HG02852 (cell line): ENCODE measurements around the gene P4HB.

Source experiments
- ATAC-seq: cut with Tn5 transposase; IDR thresholded peaks from one replicate; pipeline ENCODE4 v1.9.1; 2021; ENCODE audit warnings: mild to moderate bottlenecking, moderate library complexity; ENCODE audit not compliant: unreplicated experiment

The P4HB gene

DNA sequence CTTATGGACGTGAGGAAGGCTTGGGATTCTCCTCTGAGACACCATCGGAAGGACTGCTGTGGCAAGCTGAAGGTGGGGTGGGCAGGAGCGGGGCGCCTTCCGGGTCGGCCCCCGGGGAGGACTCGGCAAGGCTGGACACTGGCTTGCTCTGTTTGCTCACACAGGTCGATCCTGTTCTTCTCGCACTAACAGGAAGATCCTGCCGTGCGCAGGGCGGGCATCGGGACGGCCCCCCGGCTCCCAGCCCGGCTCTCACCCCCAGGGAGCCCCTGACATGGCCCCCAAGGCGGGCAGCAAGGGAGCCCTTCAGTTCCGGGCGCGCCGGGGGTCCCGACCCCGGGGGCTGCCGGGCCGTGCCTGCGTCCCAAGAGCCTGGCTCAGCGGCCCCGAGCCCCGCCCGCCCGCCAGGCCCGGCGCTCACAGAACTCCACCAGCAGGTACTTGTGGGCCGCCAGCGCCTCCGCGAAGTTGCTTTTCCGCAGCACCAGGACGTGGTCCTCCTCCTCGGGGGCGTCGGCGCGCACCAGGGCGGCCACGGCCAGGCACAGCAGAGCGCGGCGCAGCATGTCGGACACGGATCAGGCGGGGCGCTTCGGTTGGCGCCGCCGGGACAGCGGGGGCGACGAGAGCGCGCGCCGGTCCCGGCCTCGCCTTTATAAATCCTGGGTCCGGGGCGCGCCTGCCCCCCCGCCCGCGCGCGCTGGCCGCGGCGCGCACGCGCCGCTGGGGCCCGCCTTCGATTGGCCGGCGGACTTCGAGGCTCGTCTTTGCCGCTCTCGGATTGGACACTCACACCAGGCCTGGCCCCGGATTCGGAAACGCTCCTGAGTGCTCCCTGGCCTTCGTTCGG, at the start of gene P4HB:
Gene P4HB, minus strand, starts transcription at position 630 of the 850 bp plus-strand sequence. Its CDS starts 64 bp downstream, at position 566.
- peak; percentile 72 for ATAC-seq

DNA sequence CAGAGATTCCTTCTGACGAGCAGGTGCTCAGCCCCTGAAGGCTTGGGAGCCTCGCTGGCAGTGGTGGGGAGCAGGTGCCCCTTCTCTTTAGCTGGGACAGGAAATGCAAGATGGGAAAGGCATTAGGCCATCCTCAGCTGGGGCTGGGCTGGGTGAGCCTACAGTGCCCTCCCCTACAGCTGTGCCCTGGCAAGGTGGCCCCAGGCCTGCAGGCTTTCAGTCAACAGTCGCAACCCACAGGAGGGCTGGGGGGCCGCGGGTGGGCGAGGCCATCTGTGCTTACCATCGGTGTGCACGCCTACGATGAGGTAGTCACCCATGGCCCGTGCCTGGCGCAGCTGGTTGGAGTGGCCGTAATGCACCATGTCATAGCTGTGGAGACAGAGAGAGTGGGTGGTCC, 48.9 kb upstream of the P4HB start:
- ATAC-seq = no peak

DNA sequence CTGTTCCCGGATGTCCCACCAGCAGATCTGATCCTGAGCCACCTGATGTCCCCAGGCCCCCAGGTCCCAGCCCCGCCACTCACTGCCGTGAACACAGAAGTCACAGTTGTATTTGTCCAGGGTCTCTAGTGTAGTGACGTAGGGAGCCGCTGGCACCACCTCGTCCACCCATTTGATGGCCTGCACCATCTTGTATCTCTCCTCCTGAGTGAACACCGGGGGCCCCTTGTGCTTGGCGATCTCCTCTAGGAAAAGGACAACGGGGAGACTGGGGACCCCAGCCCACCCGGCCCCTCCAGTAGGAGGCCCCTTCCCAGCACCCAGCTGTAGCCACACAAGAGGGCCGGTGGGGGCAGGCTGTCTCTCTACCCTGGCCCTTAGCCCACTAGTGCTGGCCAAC, 48.5 kb upstream of the P4HB start:
- ATAC-seq = no peak

DNA sequence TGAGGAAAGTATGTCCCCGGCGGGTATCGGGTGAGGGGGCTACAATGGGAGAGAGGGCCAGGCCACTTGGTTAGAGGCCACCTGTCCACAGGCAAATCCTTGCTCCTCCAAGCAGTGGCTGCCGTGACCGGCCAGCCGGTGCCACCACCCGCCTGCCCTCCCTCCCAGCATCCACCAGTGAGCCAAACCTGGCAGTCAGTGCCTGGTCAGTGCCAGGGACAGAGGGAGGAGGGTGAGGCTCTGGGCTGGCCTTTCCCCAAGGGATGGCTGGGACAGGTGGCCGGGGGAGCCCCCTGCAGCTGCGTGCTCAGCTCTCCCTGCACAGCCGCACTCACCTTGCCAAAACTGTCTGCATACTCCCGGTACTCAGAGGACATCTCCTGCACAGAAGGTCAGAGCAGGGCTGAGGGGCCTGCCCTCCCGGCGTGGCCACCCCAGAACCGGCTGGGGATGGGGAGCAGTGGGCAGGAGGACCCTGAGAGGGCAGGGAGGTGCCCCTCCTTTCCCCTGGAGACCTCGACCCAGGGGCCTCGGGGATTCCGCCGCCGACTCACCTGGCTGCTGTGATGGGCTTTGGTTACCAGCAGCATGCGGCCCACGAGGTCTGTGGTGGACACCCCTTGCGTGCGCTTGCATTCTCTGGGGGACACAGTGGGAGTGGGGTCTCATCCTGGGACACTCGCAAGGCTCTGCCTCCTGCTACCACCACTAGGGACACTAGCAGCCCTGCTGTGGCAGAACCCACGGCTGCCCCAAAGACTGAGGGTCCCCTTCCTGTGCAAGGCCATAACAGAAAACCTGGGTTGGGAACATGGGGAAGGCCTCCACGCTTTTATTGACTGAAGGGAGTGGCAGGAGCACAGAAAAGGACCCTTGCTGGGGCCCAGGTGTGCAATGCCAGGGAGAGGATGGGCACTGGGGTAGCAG, 47.1 kb upstream of the P4HB start:
- ATAC-seq = no peak

DNA sequence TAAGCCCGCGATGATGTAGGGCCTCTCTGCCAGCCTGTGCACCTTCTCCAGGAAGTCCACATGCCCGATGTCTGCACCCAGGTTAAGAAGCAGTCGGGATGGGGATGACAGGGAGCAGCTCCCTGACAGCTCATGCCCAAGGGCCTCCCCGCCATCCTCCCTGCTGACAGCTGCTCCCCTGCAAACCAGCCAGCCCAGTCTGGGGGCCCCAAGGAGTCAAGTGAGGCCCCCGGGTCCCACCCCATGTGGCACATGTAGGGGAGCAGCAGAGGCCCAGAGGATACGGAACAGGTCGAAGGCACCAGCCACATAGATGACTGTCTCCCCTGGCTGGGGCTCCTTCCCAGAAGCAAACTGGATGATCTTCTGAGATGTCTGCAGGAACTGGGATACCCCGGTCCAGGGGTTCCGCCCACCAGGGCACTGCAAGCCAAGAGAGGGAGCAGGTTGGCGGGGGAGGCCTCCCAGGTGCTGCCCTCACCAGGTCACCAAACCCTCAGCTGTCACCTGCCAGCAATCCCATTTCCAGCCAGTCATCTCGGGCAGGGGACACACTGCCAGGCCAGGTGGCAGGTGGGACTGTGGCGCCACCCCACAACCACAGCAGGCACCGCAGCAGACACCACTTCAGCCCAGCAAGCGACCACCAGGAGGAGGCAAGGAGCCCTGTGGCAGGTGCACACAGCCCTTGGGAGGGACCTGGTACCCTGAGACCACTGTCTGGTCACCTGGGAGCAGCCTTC, 46.3 kb upstream of the P4HB start:
- no peak for ATAC-seq

DNA sequence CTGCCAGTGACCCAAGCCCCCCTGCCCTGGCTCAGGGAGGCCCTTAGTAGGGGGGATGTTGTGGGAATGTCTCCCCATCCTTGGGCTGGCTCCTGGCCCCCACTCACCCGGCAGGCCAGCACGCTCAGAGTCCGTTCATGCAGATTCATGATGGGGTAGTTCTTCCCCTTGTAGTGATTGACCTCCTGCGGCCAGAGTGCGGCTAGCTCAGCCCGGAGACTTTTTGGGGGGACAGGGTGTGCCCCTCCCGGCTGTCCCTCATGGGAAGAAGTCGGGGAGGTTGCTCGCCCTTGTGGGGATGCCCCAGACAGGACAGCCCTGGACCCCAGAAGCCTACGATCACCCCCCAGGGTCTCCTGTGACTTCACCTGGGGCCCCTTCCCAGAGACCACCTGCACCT, 45.7 kb upstream of the P4HB start:
- ATAC-seq = no peak

DNA sequence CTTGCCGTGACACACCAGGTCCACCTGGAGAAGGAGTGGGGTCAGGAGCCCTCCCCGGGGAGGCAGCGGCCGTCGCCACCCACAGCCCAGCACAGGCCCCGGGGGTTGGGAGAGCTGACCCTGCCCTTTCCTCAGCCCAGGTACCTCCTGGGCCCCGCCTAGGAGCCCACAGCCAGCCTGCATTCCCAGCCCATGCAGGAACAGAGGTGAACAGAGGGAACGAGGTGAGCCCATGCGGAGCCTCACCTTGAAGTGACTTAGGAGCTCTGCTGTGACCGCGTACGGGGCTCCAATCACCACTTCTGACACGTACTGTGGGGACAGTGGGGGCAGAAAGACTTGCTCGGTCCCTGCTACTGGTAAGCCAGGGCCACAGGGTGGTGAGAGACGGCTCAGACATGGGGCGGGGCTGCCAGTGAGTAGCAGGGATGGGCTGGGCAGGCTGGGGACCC, 45.1 kb upstream of the P4HB start:
- no peak for ATAC-seq

DNA sequence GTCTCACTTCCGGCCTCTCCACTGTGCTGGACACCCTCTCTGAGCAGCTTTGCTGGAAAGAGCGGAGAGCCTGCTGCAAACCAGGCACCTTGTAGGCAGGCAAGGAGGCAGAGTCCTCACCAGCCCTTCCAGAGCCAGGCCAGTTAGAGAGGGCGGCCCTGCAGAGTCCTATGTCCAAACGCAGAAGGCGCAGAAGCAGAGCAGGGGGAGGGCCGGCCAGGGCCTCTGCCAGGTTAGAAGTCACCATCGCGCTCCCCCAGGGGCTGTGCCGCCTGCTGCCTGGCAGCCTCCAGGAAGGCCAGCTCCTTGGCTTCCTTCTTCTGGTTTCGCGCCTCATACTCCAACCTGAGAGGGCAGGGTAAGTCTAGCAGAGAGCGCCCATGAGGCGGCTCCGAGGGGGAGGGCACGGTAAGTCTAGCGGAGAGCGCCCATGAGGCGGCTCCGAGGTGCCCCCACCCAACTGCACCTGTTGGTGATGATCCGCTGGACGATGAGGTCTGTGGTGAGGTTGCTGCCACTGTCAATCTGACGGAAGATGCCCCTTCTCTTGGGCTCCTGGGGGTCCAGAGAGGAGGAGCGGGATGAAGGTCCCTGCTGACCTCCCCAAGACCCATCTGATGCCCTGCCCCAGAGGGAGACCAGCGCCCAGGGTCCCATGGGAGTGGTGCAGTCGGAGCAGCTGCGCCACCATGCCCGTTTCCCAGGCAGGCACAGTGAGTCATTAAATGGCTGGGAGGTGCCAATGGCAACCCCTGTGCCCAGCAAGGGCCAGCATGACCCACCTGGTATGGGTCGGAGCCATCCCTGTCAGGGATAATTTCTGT, 44.5 kb upstream of the P4HB start:
- ATAC-seq = no peak

DNA sequence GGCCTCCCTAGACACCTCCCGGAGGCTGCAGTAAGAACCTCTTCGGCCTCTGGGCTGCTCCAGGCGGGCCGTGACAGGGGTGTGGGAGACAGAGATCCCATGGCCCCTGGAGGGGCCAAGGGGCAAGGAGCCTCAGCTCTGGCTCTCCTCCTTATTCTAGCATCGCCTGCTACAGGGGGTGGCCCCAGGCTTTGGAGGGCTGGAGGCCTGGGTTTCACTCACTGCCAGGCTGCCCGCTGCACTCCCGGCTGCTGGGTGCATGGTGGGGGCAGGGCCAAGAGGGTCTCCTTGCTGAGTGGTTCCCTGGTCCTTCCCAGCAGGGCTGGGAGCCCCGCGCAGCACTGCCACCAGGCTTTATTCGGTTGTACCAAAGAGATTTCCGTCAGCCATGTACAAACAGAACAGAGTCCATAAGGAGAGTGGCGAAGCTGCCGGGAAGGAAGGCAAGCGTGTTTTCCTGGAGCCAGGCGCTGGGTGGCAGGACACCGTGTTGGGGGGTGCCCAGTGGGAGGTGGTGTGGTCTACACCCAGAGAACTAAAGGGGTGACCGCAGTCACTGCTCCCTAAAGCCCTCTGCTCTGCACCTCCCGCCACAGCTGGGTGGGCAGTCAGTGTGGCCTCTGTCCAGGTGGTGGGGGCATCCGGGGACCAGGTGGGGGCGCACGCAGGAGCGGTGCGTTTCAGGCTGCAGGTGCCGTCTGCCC, 43.7 kb upstream of the P4HB start:
- ATAC-seq = no peak

DNA sequence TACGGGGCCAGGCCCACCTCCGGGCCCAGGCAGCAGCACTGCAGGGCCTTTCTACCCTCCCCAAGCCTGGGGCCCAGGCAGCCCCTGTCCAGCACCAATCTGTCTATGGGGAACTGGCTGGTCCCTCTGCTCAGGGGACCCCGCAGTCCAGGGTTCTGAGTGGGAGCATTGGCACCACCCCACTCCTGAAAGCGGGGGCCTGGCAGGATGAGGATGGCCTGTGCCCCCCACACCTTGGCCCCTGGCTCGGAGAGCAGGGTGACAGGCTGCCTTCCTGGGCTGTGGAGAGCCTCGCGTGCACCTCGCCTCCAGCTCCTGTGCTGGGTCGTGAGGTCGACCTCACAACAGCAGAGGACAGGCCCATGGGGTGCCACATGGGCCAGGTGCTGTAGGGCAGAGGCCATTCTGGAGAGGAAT, 43.1 kb upstream of the P4HB start:
- no peak for ATAC-seq

DNA sequence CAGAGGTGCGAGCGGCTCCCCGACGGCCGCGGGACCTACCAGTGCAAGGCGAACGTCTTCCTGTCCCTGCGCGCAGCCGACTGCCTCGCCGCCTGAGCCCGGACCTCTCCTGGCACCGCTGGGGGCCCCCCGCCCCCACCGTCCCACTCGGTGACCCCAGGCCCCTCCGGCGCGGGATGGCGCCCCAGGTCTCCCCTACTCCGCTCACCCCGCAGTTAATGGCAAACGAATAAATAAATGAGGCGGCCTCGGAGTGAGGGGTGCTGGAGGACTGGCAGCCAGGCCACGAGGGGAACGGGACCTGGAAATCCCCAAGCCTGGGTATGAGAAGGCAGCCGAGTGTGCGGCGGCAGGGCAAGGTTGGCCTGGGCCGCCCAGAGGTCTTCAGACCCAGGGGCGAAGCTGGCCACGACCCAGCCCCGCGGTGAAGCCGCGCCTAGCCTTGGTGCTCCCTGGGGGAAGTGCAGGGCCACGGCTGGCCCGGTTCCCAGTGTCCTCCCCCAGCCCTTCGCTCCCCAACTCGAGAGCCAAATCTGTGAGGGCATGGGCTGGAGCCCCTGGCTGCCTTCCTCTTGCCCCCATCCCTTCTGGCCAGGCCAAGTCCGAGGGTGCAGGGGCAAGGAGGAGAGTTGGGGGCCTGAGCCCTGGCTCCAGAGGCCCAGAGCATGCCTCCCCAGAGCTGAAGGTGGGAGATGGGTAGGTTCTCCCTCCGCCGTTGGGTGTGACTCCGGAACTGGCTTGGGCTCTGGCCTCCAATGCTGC, 42.5 kb upstream of the P4HB start:
- ATAC-seq = no peak

DNA sequence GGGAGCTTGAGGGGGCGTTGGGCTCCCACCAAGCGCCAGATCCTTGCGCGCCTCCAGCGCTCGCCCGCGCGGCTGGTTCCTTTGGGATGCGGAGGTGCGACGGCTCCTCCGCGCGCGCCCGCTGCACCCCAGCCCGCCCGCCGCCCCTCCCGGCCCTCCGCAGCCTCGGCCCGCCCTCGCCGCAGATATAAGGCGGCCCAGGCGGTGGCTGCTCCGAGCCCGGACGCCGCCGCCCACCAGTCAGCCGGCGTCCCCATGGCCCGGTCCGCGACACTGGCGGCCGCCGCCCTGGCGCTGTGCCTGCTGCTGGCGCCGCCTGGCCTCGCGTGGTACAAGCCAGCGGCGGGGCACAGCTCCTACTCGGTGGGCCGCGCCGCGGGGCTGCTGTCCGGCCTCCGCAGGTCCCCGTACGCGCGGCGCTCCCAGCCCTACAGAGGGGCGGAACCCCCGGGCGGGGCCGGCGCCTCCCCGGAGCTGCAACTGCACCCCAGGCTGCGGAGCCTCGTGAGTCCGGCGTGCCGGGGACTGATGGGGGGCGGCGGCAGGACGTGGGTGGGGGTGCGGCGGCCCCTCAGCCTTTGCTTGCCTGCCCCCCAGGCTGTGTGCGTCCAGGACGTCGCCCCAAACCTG, 41.8 kb upstream of the P4HB start, which contains the start of gene NPB:
Gene NPB, plus strand, starts transcription at position 216 of the 630 bp plus-strand sequence. Its CDS starts 40 bp downstream, at position 256.
- no peak for ATAC-seq

DNA sequence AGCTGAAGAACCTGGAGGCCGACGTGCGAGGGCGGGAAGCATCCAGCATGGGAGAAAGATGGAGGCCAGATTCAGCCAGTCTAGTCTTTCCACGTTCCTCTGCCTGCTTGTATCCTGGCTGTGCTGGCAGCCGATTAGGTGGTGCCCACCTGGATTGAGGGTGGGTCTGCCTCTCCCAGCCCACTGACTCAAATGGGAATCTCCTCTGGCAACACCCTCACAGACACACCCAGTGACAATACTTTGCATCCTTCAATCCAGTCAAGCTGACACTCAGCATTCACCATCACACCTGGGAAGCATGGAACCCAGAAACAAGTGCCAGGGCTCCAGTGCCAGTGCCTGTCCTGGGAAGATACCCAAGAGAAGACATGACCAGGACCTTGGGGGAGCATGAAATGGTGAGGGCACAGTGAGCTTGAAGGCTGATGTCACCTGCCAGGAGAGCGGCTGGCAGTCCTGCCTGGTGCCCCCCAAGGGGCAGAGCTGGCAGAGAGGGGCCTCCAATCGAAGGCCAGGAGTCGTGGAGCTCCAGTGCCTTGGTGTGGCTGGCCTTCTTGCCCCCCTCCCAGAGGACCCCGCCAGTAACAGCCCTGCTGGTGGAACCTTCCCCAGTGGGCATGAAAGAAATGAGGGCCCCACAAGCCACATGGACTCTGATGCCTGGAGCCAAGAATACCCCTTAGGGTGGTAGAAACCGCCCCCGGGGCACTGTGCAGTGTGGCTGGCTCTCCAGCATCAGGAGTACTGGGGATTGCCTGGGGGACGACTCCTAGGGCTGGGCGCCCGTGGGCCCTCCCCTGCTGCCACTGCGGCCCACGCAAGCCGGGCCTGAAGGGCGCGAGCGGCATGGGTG, 41.1 kb upstream of the P4HB start:
- ATAC-seq = no peak

DNA sequence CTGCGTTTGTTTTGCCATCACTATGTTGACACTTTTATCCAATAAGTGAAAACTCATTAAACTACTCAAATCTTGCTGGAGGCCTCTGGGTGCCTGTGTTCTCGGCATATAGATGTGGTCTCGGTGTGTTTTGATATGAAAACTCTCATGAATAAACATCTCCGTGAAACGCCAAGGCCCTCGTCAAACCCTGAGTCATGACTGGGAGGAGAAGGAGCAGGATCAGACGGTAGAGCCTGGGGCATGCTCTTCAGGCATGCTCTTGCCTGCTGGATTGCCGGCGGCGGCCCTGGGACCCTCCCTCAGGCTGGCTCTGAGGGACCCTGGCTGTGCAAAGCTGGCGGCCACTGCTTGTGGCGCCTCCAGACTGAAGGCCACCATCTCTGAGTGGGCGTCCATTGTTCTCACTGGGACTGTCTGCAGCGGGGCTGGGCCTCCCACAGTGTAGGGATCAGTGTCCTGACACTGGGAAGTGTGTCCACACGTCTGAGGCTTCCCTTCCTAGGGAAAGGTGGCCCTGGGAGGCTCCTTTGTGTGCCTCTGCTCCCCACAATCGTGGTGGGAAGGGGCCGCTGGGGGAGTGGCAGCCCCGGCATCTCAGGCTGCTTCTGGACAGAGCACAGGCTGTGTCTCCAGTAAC, 40.0 kb upstream of the P4HB start:
- no peak for ATAC-seq

DNA sequence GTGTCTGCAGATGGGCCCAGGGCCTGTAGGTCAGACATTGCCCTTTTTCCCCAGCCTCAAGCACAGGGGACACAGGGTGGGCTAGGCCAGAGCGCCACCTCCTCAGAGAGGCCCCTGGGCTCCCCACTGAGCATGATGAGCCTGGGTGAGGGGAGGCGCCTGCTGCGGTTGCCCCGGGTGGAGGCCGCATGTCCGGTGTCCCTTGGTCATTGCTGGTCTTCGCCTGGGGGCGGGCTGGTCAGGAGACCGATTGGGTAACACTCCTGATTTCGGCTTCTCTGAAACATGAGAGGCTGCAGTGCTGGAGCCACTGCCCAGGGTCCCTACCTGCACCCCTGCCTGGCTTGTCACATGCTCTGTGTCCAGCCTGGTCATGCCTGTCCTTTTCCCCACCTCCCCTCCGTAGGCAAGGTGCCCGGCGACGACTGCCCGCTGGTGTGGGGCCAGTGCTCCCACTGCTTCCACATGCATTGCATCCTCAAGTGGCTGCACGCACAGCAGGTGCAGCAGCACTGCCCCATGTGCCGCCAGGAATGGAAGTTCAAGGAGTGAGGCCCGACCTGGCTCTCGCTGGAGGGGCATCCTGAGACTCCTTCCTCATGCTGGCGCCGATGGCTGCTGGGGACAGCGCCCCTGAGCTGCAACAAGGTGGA, 39.3 kb upstream of the P4HB start:
- no peak for ATAC-seq

DNA sequence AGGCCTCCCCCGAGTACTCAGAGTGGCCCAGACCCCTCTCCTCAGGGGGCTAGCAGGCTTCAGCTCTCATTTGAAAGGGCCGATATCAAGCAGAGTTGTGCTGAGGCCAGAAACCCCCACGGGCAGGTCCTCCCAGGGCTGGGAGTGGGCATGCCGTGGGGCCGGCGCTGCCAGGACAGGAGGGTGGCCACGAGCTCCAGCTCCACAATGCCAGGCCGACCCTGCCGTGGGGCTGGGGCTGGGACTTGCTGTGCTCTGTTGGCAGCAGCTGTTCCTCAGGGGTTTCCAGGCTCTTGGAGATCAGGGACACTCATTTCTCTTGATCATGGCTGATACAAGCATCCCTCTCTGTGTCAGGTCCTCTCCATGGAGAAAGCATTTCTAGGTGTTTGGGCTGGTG, 38.5 kb upstream of the P4HB start:
- no peak for ATAC-seq
